GM10266 (cell line): ENCODE measurements around the gene NRN1L.
A peak's percentile ranks its signal among the peaks of the same experiment; 100 is the strongest.

Experiments used
- DNase-seq: peaks from one replicate; pipeline ENCODE4 v3.0.0; 2012; ENCODE audit errors: extremely low spot score
- TF ChIP-seq, protein P1 (sequence below): IDR thresholded peaks from 2 replicates; pipeline ENCODE4 v1.5.1; 2012; ENCODE audit warnings: mild to moderate bottlenecking, low read depth; ENCODE audit not compliant: control insufficient read depth, insufficient read depth; ENCODE audit errors: missing control alignments

Gene NRN1L

DNA sequence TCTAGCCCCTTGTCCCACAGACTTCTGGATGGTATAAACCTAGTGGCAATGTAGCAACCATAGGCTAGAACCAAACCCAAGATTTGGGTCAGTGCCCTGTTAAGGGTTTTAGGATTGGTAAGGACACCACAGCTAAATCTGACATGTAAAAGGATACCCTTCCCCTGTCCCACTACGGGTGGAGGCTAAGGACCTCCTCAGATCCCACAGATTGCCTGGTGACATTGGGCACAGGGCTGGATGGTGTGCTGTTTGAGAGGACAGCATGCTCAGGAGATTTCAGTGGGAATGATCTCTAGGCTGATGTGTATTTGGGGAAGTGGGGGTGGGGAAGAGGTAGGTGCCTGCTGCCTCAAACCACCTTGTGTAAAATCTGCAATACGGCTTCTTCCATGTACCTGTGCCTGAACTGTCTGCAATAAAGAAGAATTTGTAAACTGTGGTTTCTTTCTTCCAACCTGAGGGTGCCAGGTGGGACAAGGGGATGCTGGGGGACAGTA lies 12.5 kb upstream of the NRN1L start:
- TF ChIP-seq, protein P1, sequence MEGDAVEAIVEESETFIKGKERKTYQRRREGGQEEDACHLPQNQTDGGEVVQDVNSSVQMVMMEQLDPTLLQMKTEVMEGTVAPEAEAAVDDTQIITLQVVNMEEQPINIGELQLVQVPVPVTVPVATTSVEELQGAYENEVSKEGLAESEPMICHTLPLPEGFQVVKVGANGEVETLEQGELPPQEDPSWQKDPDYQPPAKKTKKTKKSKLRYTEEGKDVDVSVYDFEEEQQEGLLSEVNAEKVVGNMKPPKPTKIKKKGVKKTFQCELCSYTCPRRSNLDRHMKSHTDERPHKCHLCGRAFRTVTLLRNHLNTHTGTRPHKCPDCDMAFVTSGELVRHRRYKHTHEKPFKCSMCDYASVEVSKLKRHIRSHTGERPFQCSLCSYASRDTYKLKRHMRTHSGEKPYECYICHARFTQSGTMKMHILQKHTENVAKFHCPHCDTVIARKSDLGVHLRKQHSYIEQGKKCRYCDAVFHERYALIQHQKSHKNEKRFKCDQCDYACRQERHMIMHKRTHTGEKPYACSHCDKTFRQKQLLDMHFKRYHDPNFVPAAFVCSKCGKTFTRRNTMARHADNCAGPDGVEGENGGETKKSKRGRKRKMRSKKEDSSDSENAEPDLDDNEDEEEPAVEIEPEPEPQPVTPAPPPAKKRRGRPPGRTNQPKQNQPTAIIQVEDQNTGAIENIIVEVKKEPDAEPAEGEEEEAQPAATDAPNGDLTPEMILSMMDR, result no peak
- DNase-seq, result peak; percentile 10

DNA sequence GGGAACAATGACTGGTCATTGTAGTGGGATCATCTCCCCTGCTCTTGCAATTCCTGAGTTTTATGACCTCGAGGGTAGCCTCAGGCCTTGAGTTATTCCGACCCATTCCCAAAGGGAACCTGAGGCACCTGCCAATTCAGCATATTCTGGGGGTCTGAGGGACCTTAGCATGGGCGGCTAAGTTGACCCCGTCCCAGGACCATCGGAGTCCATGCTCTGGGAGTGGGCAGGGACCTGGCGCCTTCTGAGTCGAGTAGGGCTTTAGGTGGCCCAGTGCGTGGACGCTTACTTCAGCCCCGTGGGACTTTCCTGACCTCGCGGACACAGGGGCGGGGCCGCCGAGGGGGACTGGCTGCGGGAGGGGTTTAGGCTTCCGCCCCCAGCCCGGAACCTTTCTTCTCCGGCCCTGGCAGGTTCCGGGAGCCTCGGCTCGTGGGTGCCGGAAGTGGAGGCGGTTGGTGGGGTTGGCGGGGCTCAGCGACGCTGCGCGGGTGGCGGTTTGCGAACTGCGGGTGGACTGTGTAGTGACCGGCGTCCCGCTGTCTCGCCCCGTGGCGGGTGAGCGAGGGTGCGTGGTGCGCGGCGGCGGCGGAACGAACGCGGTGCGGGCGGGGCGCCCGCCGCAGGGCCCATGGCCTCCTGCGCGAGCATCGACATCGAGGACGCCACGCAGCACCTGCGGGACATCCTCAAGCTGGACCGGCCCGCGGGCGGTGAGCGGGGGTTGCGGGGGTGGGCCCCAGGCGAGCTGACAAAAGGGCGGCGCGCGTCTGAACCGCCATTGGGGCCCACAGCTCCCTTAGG lies 11.9 kb upstream of the NRN1L start, which contains the start of gene EDC4:
Gene EDC4 (plus strand): TSS at position 422 of the 804 bp plus-strand sequence. CDS start 210 bp downstream, at position 632.
- peak; percentile 95 for DNase-seq
- TF ChIP-seq, protein P1, result no peak

DNA sequence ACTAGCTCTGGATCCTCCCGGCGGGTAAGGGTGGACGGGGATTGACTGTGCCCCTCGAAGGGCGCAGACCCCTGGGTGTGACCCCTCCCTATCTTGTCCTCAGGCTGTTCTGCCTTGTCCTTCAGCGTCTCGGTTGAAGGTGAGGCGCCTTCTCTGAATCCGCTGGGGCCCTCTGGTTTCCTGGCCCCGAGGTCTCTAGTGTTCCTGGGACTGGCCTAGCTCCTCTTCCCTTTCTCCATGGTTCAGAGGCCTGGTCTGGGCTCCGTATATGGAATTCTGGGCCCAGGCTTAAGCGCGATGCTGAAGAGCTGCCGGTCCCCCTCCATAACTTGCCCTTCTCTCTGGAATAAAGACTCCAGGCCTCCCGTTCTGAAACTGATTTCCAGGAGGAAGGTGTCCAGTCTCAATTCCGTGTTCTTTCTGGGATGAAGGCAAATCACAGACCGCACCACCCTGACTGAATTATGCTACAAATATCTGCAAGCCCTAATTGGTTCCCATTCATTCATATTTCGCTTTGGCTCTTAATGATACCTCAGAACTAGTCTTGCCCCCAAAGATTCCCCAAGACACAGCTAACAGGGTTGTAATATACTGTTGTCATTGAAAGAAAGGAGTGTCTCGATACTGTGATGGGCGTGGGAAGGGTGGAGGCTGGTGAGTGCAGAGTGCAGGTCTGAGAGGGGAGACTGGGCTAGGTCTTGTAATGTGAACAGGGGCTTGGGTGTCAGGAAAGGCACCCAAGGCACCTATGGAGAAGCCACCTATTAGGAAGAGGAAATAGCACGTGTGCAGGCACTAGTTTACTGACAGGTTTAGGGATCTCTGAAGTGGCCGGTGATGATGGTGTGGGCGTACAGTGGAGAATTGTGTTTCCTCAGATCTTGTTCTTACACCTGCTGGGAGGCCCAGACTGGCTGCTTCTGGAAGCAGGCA lies 11.0 kb upstream of the NRN1L start:
- TF ChIP-seq, protein P1, result no peak
- DNase-seq, result peak; percentile 36

DNA sequence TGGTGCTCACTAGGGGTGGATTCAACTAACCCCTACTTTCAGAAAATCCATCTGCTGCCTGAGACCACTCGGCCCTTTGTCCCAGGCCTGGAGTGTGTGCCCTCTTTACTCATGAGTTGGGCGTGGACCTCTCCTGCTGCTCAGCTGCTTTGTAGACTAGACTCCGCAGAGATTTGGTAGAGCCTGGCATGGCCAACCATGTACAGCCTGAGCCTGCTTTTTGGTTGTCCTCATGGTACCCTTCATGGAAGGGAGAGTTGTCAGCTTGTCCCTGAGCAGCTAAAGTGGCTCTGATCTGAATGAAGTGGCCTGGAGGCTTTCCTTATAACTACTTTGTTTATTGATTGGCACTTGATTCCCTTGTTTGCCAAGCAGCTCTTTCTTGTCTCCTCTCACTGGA lies 10.3 kb upstream of the NRN1L start:
- no peak for DNase-seq
- TF ChIP-seq, protein P1, result no peak

DNA sequence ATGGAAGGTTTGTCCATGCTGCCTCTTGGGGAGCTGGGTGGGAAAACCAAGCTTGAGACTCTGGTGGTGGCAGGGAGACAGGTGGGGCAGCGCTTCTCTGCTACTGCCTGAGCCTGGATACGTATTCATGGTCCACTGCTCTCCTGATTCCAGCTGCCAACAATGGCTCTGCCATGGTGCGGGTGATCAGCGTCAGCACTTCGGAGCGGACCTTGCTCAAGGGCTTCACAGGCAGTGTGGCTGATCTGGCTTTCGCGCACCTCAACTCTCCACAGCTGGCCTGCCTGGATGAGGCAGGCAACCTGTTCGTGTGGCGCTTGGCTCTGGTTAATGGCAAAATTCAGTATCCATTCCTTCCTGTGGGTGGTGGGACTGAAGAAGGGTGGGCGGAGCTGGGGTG lies 7.6 kb upstream of the NRN1L start:
- DNase-seq, result no peak
- TF ChIP-seq, protein P1, result no peak

- no peak for DNase-seq
- TF ChIP-seq, protein P1, result no peak
Measured at GRCh38 chr16:67878232-67878631, 6.5 kb upstream of the NRN1L start.

DNA sequence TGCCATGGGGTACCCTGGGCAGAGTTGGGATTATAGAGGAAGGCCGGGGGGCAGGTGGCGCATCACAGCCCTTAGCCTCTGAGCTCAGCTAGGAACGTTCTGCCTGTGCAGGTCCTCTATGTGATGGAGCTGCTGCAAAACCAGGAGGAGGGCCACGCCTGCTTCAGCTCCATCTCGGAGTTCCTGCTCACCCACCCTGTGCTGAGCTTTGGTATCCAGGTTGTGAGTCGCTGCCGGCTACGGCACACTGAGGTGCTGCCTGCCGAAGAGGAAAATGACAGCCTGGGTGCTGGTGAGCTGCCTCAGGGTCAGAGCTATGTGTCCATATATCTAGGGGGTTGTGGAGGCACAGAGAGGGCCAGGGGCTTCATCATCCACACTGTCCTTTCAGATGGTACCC lies 5.8 kb upstream of the NRN1L start:
- no peak for DNase-seq
- TF ChIP-seq, protein P1, result no peak
